ENCODE data around the gene RAB31. TPM values are rescaled to one million over a fixed set of nuclear protein-coding genes. Genes with fewer than 3 reads are reported as not detected.

The RAB31 gene
- total RNA-seq, 2 donors from 2014 or later, result 4.3 to 8.0 TPM

DNA sequence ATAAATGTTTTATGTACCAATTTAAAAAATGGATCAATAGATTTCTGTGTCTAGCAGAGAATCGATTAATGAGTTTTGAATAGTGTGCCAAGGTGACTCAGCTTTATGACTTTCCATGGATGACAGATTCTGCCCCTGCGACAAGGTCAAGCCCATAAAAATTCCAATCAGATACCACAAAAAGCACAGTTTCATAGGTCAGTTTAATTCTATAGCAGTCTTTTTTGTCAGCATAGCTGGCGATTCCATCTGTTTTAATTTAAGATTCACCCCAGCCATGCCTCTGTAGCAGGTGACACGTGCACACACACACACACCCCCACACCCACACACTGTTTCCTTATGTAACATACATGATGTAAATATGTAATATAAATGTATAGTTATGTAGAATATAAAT, 28.9 kb downstream of the RAB31 start:
- Histone ChIP-seq H3K9me3 (no peaks in the 10 kb centered on the region), H3K4me3 (no peak overlapping the region), H3K36me3 (replicated peaks in 1 of 2; ENCODE audit: insufficient read depth in 1 of 2, low read depth in 2 of 2) (no peaks in the 10 kb centered on the region), H3K27me3 (no peaks in the 10 kb centered on the region), H3K27ac (no peak overlapping the region), H3K4me1 (peaks cover 6% of the 10 kb centered on the region)
- intact Hi-C loops (cut with DNase I), result no loop called here
- no peak for TF ChIP-seq POLR2A (IDR thresholded peaks at IDR 0.05)
- TF ChIP-seq, protein P1, sequence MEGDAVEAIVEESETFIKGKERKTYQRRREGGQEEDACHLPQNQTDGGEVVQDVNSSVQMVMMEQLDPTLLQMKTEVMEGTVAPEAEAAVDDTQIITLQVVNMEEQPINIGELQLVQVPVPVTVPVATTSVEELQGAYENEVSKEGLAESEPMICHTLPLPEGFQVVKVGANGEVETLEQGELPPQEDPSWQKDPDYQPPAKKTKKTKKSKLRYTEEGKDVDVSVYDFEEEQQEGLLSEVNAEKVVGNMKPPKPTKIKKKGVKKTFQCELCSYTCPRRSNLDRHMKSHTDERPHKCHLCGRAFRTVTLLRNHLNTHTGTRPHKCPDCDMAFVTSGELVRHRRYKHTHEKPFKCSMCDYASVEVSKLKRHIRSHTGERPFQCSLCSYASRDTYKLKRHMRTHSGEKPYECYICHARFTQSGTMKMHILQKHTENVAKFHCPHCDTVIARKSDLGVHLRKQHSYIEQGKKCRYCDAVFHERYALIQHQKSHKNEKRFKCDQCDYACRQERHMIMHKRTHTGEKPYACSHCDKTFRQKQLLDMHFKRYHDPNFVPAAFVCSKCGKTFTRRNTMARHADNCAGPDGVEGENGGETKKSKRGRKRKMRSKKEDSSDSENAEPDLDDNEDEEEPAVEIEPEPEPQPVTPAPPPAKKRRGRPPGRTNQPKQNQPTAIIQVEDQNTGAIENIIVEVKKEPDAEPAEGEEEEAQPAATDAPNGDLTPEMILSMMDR (IDR thresholded peaks at IDR 0.05), result no peak
- ATAC-seq (peak; percentile 67), DNase-seq (no peak)
- WGBS, 2 donors, result 23 to 24% methylated on average over 4 of the region's 4 CpGs

DNA sequence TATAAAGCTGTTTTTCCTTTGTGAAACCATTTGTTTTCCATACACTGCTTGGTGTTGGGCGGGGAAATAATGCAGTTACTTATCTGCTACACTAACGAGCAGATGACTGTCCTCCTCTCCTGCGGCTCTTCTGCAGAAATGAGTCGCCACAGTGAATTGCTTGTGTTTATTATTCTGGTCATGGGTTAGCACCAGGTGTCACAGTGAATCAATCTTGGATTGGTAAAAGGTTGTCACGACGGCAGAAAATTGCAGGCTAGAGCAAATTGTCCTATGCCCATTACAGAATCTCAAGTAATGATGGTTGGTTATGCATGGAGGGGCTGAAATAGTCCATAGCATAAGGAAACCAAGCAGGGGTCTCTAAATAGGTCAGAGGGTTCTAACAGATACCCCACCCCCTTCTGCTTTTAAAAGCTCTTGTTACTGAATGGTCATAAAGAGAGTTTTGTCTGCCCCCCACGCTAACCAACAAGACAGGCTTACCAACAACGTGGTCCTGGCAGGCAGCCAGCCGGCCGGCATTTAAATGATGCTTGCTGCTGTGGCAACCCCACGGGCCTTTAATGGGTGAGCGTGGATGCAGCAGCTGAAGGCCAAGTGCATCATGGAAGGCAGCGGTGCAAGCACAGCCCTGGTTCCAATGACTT, 29.5 kb downstream of the RAB31 start:
- no peaks in the 10 kb centered on the region for H3K27me3 ChIP-seq
- DNase-seq (peak in 3 of 4 donors; percentile 35 to 52 (median 52)), ATAC-seq (no peak)
- TF ChIP-seq POLR2A (IDR thresholded peaks at IDR 0.05), result no peak
- H3K9me3 ChIP-seq, result no peaks in the 10 kb centered on the region
- H3K27ac ChIP-seq, result no peak overlapping the region
- no peak overlapping the region for H3K4me3 ChIP-seq
- H3K4me1 ChIP-seq, result peaks cover 9% of the 10 kb centered on the region
- 30 to 39% methylated on average over 10 to 13 of the region's 13 CpGs for WGBS, 2 donors
- H3K36me3 ChIP-seq (replicated peaks in 1 of 2; ENCODE audit: insufficient read depth in 1 of 2, low read depth in 2 of 2), result no peaks in the 10 kb centered on the region
- intact Hi-C loops (cut with DNase I), result no loop called here

DNA sequence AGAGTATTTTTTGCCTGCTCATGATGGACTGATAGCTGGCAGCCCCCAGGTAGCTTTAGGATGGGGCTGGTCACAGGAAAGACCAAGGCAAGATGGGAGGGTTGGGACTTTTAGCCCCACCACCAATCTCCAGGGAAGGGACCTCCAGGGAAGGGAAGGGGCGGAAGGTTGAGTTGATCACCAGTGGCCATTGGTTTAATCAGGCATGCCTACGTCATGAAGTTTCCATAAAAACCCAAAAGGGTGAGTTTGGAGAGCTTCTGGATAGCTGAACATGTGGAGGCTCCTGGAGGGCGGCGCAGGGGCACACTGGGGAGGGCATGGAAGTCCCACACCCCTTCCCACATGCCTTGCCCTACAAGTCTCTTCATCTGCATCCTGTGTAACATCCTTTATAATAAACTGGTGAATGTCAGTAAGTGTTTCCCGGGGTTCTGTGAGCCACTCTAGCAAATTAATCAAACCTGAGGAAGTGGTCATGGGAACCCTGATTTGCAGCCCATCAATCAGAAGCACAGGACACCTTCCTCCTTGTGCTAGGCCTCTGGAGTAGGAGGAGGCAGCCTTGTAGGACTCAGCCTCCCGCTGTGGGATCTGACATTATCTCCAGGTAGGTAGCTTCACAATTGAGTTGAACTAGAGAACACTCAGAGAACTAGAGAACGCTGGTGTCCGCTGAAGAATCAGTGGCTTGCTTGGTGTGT, 30.3 kb downstream of the RAB31 start:
- Histone ChIP-seq H3K27me3 (no peaks in the 10 kb centered on the region), H3K27ac (no peak overlapping the region), H3K4me1 (peaks cover 15% of the 10 kb centered on the region), H3K4me3 (no peak overlapping the region), H3K9me3 (no peaks in the 10 kb centered on the region), H3K36me3 (replicated peaks in 1 of 2; ENCODE audit: insufficient read depth in 1 of 2, low read depth in 2 of 2) (no peaks in the 10 kb centered on the region)
- intact Hi-C loops (cut with DNase I), result no loop called here
- DNase-seq, result no peak
- no peak for TF ChIP-seq POLR2A (IDR thresholded peaks at IDR 0.05)
- TF ChIP-seq, protein P1 (IDR thresholded peaks at IDR 0.05), result no peak
- ATAC-seq, result no peak
- 76% methylated on average over 8 of the region's 8 CpGs for WGBS, 2 donors

DNA sequence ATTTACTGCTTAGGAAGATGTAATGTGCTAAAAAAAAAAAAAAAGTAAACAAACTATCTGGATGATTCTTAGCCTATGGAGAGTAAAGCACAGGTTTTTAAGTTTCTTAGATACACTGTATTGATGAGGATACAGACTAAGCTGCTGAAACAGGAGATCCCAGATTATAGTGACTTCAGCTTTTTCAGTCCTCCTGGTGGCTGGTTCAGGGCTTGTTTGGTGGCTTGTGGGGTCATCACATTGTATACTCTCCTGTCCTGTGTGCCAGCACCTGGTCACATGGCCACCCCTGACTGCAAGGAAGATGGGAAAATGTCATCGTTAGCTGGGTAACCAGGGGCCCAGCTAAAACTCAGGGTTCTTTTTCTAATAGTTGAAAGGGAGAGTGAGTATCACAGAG, 31.4 kb downstream of the RAB31 start:
- H3K4me3 ChIP-seq, result no peak overlapping the region
- no peaks in the 10 kb centered on the region for H3K36me3 ChIP-seq (replicated peaks in 1 of 2; ENCODE audit: insufficient read depth in 1 of 2, low read depth in 2 of 2)
- intact Hi-C loops (cut with DNase I), result no loop called here
- no peaks in the 10 kb centered on the region for H3K9me3 ChIP-seq
- no peak for DNase-seq
- H3K27me3 ChIP-seq, result no peaks in the 10 kb centered on the region
- TF ChIP-seq, protein P1 (IDR thresholded peaks at IDR 0.05), result no peak
- no peak for TF ChIP-seq POLR2A (IDR thresholded peaks at IDR 0.05)
- WGBS, 2 donors, result 69 to 84% methylated on average over 1 of the region's 1 CpG
- H3K4me1 ChIP-seq, result peaks cover 17% of the 10 kb centered on the region
- H3K27ac ChIP-seq, result peak overlapping the region in 1 of 4 donors; percentile 7
- ATAC-seq, result no peak

DNA sequence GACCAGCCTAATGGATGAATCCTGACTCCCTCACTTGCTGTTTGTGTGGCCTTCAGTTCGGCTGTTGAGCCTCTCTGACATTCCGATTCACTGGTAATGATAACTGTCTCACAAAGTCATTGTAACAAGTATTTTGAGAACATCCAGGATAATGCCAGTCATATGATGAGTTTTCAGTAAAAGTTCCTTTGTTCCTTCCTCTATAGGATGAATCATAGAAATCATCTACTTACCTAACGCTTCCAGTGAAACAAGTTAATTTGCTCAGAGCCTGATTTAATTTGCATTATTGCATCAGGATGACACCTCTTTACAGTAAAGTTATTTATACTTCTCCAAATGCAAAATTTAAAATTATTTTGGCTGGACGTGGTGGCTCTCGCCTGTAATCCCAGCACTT, 32.0 kb downstream of the RAB31 start:
- Histone ChIP-seq H3K36me3 (replicated peaks in 1 of 2; ENCODE audit: insufficient read depth in 1 of 2, low read depth in 2 of 2) (no peaks in the 10 kb centered on the region), H3K27ac (peak overlapping the region in 1 of 4 donors; percentile 7), H3K4me1 (peaks cover 17% of the 10 kb centered on the region), H3K4me3 (no peak overlapping the region), H3K9me3 (no peaks in the 10 kb centered on the region), H3K27me3 (no peaks in the 10 kb centered on the region)
- intact Hi-C loops (cut with DNase I), result no loop called here
- ATAC-seq (no peak), DNase-seq (no peak)
- TF ChIP-seq, protein P1 (IDR thresholded peaks at IDR 0.05), result no peak
- no peak for TF ChIP-seq POLR2A (IDR thresholded peaks at IDR 0.05)
- 65 to 86% methylated on average over 5 of the region's 5 CpGs for WGBS, 2 donors
